ENCODE data around the gene ZFAND6.
"Not testable (repeated sequence)": the region's sequence is repeated elsewhere in the genome, so short reads cannot be mapped to it uniquely, and the experiment has no call there.

Gene ZFAND6

GRCh38 chr15:80099662-80100061 is 40.2 kb downstream of the ZFAND6 start:
- DNase-seq = not testable (repeated sequence)

- no peak for DNase-seq
These were observed 40.8 kb downstream of the ZFAND6 start for GRCh38 chr15:80100247-80100646.

- DNase-seq = no peak
These were observed 45.7 kb downstream of the ZFAND6 start for GRCh38 chr15:80105193-80105592.

- DNase-seq = no peak
These were observed 46.1 kb downstream of the ZFAND6 start for GRCh38 chr15:80105595-80105994.

GRCh38 chr15:80106051-80106450 is 46.6 kb downstream of the ZFAND6 start:
- DNase-seq = no peak

- no peak for DNase-seq
These were observed 47.7 kb downstream of the ZFAND6 start for GRCh38 chr15:80107204-80107603.

GRCh38 chr15:80107774-80108173 is 48.3 kb downstream of the ZFAND6 start:
- DNase-seq = no peak

GRCh38 chr15:80109388-80109787 is 49.9 kb downstream of the ZFAND6 start:
- no peak for DNase-seq

- DNase-seq = no peak
These were observed 51.4 kb downstream of the ZFAND6 start for GRCh38 chr15:80110920-80111319.

GRCh38 chr15:80114114-80114513 is 54.6 kb downstream of the ZFAND6 start:
- no peak for DNase-seq

GRCh38 chr15:80115021-80115420 is 55.5 kb downstream of the ZFAND6 start:
- DNase-seq = no peak

- no peak for DNase-seq
These were observed 59.5 kb downstream of the ZFAND6 start for GRCh38 chr15:80118956-80119355.

GRCh38 chr15:80120636-80121035 is 61.2 kb downstream of the ZFAND6 start:
- no peak for DNase-seq

GRCh38 chr15:80121546-80121945 is 62.1 kb downstream of the ZFAND6 start:
- DNase-seq = no peak

- DNase-seq = no peak
These were observed 63.6 kb downstream of the ZFAND6 start for GRCh38 chr15:80123034-80123433.

GRCh38 chr15:80127253-80127652 is 67.8 kb downstream of the ZFAND6 start:
- DNase-seq = not testable (repeated sequence)

- no peak for DNase-seq
These were observed 68.4 kb downstream of the ZFAND6 start for GRCh38 chr15:80127911-80128310.

GRCh38 chr15:80132382-80132781 is 72.9 kb downstream of the ZFAND6 start:
- no peak for DNase-seq

- DNase-seq = no peak
These were observed 77.4 kb downstream of the ZFAND6 start for GRCh38 chr15:80136854-80137253.

GRCh38 chr15:80138961-80139360 is 79.5 kb downstream of the ZFAND6 start:
- no peak for DNase-seq

- no peak for DNase-seq
These were observed 81.4 kb downstream of the ZFAND6 start for GRCh38 chr15:80140909-80141308.

- no peak for DNase-seq
These were observed 82.6 kb downstream of the ZFAND6 start for GRCh38 chr15:80141916-80142598.

- DNase-seq = no peak
These were observed 83.2 kb downstream of the ZFAND6 start for GRCh38 chr15:80142646-80143045.

- no peak for DNase-seq
These were observed 91.7 kb downstream of the ZFAND6 start for GRCh38 chr15:80151148-80151547.

- no peak for DNase-seq
These were observed 92.1 kb downstream of the ZFAND6 start for GRCh38 chr15:80151576-80151975.

Data from DMS153 (cell line).